Right ventricle myocardium inferior (tissue), 1 donor: ENCODE results near the gene BACH1. TPM values are rescaled to one million over a fixed set of nuclear protein-coding genes. Genes with fewer than 3 reads are reported as not detected.

Experiments used
- ATAC-seq: fragments of 200-7000 bp; cut with Tn5 transposase; one replicate; pipeline ENCODE4 v1.9.1; 2020; ENCODE audit warnings: mild to moderate bottlenecking, moderate library complexity
- DNase-seq: peaks from one replicate; pipeline ENCODE4 v3.0.0; 2021; ENCODE audit errors: missing footprints
- intact Hi-C: fragments of 100-400 bp; cut with DNase I; formaldehyde crosslinking; loops from one replicate; pipeline ENCODE4 v1.11.0; 2022
- total RNA-seq: library from RNA; stranded (reverse); fragmentation: NEBNext Ultra II Directional; extraction: Animal tissue kit (Norgen Biotek cat#: 25700); gene quantifications from one replicate; pipeline ENCODE4 v1.2.1, GENCODE V29; 2021
- donor health status: DM: no; HTN: yes; CAD: no; lungs with severe emphysema.

The BACH1 gene
- total RNA-seq, 1 donor from 2014 or later, result 35.5 TPM

DNA sequence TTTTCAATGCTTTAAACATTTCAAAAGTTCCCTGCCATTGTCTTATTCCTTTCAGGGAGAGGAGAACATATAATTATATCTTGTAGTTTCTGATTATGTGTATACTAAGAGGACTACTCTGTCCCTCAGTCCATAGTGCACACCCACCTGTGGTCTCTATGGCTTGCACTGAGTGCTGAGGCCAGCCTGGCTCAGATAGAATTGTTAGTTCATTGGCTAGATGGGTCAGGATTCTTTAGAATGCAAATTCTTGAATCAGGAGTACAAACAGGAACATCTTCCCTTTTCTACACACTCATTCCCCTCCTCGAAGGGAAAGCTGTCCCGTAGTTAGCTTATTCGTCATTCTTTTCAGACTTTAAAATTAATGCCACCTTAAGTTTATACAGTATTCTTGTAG, 8.2 kb downstream of the BACH1 start:
- DNase-seq (no peak), ATAC-seq (no peak)
- intact Hi-C loops, result no loop called here

DNA sequence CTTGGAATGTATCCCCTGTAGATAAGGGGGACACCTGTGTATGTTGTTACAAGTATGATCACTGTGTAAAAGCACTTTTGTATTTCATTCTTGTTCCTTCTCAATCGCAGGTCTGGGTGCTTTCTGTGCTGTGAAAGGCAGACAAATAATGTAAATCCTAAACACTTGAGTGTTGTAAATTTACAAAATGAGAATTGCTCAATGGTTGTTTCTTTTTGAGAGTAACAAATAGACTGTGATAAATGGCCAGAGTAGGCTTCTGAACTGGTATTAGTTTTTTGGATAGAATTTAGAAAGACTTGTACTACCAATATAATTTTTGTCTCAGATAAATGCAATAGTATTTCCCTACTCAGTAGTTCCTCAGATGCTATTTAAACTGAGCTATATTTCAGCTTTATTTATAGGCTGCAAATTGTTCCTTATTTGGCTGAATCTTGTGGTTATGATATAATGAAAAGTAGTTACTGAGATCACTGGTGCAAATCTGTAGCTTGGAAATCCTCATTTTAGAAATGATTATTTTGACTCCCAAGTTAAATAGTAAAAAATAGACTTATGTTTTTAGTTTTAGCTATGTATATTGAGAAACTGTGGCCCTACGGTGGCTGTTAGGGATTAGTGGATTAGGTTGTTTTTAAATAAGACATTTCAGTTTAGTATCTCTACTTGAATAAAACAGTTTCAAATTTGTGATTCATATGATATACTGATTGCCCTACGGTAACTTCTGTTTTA, 9.2 kb downstream of the BACH1 start:
- no peak for DNase-seq
- intact Hi-C loops, result no loop called here
- ATAC-seq, result no peak

DNA sequence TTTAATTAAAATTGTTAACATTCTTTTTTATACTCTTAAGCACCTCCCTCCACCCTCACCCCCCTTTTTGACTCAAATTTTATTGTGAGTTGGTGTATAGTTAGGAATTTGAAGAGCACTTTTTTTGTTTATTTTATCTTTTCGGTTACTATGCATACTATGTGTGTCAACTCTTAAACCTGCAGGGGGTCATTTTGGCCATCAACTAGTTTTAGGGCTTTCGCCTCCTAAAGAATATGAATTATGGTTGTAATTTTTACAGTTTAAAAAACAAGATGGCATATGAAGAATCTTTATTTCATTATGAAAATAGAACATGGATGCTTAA, 9.7 kb downstream of the BACH1 start:
- ATAC-seq, result no peak
- intact Hi-C loops, result no loop called here
- DNase-seq, result no peak

DNA sequence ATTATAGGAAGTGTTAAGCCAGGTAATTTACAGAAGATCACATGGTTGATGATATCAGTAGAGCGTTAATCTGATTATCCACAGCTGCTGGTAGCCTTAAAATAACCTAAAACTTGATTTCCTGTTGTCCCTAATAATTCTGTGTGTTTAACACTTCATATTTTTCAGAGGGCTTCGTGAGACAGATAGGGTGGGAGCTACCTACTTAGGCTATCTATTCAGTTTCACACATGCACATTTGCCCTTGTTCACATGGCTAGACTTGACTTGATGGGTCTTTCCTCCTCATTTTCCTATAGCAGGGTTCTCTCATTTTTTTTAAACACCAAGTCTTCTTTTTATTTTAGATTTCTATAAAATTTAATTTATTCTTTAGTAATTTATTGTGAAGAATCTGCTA, 11.0 kb downstream of the BACH1 start:
- intact Hi-C loops, result no loop called here

DNA sequence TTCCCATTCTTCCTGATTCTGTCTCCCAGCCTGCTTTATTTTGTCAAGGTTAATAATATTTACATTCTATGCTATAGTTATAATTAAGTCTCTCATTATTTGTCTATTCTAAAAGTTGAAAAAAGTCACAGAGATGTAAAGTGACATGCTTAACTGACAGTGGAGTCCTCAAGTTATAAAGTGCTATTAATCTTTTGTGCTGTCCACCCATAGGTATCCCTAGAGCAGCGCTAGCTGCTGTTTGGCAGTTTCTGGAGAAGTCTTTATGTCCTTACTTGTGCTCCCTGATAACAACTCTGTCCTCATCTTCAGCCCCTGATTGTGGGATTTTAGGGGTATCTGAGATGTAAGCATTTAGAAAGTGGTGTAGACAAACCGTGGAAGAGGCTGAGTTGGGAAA, 13.1 kb downstream of the BACH1 start:
- ATAC-seq (no peak), DNase-seq (no peak)
- intact Hi-C loops, result no loop called here

More for the DNA sequence above, 11.0 kb downstream of the BACH1 start:
- no peak for ATAC-seq
- no peak for DNase-seq

DNA sequence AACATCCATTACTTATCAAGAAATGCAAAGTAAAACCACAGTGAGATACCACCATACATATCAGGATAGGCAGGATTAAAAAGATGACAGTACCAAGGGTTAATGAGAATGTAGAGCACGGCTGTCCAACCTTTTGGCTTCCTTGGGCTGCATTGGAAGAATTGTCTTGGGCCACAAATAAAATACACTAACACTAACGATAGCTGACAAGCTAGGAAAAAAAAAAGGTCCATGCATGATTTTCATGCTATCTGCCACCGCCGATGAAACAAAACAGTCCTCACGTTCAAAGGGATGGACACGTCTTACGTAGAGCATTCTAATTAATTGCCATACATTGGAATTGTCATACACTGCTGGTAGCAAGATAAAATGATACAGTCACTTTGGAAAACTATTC, 14.3 kb downstream of the BACH1 start:
- DNase-seq (no peak), ATAC-seq (no peak)
- intact Hi-C loops, result no loop called here

DNA sequence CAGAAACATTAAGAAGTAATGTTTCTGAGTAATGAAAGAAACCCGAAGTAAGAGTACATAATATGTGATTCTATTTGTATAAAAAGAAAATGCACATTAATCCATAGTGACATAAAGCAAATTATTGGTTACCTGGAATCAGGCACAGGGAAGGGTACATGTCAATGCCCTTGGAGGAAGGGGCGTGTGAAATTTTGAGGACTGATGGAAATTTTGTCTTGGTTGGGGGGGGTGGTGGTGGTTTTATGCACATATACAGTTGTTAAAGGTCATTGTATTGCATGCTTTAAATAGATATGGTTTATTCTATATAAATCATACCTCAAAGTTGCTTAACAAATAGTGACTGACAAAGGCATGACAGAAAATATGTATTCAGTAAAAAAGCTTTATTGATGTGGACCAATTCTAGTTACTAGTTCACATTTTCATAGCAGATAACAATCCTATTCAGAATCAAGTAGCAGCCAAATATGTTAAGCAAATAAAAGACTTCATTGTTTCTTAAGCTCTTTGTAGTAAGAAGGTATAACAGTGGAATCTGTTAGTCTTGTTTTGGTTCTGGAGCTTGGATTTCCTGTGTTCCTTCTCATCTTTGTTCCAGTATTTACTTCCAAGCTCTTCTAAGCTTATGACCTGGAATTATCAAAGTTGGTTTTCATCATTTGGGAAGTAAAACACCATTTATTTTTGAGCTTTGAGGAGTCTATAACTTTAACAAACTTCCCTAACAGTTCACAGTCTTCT, 15.1 kb downstream of the BACH1 start:
- no peak for ATAC-seq
- DNase-seq, result no peak
- intact Hi-C loops, result no loop called here

DNA sequence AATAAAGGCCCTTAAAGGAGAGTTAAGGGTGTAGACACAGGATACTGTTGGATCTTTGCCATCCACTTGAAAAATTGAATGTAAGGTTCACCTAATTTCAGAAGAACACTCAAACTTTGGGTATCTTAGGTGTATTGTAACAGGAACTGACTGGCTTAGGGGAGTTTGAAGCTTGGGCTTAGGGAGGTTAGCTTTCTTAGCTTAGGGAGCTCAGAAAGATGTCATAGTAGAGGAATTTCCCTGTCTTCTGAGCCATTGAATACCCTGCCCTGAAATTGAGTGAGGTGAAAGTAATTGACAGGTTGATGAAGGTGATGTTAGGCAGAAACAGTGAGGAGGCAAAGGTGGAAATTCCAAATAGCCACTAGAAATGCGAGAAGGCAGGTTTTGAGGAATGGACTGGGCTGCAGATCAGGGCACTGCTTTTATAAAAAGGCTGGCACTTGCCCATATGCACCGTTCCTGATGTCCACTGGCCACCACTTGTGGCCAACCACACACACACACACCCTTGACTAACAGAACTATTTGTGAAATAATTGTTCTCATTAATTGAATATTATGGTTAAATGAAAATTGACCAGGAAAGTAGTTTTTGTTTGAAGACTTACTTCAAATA, 16.5 kb downstream of the BACH1 start:
- DNase-seq, result no peak
- intact Hi-C loops, result no loop called here
- no peak for ATAC-seq

DNA sequence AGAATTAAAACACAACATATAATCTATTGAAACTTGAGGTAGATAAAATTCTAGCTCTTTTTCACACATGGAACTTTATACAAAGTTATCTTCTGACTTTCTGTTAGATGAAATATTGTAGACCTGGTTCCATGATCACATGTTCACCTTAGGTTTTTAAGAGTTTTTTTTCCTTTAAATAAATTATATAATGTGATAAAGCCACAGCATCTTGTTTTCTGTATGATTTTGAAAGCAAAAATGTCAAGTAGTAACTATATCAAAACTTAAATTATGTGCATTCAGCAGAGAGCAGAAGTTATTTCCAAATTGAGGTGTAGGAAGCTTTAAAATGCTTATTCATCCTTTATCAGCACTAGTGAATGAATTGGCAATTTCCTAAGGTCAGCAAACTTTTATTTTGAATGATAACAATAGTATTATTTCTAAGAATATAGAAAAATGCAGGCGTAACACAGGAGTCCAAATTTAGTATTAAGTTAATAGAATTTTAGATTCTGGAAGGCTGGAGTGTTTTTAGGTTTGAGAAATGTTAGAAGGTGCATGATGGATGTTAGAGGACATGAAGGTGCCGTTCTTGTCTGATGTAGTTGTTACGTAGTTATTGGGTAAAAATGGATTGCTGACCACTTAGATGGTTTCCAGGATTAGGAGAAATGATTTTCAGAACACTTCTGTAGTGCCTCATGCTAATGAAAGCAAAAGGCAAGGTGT, 17.5 kb downstream of the BACH1 start:
- DNase-seq (no peak), ATAC-seq (no peak)
- intact Hi-C loops, result no loop called here

DNA sequence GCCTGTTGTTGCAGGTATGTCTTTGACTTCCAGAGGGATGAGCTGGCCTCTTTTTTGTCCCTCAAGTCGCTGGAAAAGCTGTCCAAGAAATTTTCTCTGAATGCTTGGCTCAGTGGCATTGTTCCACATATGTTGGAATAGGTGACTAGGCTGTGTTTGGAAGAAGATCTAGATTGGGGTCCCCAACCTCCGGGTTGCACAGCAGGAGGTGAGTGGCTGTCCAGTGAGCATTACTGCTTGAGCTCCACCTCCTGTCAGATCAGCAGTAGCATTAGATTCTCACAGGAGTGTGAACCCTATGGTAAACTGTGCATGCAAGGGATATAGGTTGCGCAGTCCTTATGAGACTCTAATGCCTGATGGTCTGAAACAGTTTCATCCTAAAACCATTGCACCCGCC, 18.1 kb downstream of the BACH1 start:
- intact Hi-C loops, result no loop called here
- ATAC-seq (no peak), DNase-seq (no peak)

DNA sequence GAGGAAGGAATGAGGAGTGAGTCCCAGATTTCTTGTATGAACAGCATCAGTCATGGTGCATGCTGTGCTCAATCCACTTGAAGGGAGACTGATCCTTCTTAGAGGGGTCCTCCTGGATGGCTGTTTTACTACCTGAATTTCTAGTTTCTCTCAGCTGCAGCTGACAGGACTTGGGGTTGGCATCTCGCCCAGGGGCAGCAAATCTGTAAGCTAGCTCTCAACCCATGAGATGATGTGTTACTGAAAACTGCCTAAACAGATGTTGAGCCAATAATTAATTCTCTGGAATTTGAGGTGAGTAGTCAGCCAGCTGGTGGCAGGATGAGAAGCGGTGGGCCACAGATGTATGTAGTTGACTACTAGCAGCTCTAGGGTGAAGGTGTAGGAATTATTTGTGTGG, 19.6 kb downstream of the BACH1 start:
- intact Hi-C loops, result no loop called here
- no peak for DNase-seq
- ATAC-seq, result no peak

DNA sequence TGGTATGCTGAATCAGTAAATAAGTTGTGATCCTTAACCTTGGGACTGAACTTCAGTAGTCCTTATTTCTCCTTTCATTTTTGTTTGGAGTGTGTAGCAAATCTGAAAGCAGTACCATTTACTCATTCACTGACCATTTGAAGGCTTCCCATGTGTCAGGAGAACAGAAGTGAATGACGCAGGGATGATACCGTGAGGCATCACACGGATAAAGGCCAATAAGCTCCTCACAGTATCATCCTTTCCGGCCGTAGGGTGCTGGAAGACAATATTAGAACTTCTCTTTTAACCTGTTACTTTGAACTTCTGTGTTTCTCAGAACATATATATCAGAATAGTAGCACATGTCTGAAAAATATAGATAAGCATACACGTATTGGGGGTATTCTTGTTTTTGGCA, 21.3 kb downstream of the BACH1 start:
- intact Hi-C loops, result no loop called here
- no peak for DNase-seq
- no peak for ATAC-seq

DNA sequence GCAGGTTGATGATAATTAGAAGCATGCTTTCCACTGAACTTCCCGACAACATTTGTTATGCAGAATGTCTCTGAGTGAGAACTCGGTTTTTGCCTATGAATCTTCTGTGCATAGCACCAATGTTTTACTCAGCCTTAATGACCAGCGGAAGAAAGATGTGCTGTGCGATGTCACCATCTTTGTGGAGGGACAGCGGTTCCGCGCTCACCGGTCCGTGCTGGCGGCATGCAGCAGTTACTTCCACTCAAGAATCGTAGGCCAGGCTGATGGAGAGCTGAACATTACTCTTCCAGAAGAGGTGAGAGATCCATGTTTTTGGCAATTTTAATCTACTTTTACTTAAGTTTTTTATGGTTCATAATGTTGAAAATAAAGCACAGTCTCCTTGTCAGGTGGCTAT, 22.5 kb downstream of the BACH1 start:
- intact Hi-C loops, result no loop called here
- DNase-seq, result no peak
- ATAC-seq, result no peak

DNA sequence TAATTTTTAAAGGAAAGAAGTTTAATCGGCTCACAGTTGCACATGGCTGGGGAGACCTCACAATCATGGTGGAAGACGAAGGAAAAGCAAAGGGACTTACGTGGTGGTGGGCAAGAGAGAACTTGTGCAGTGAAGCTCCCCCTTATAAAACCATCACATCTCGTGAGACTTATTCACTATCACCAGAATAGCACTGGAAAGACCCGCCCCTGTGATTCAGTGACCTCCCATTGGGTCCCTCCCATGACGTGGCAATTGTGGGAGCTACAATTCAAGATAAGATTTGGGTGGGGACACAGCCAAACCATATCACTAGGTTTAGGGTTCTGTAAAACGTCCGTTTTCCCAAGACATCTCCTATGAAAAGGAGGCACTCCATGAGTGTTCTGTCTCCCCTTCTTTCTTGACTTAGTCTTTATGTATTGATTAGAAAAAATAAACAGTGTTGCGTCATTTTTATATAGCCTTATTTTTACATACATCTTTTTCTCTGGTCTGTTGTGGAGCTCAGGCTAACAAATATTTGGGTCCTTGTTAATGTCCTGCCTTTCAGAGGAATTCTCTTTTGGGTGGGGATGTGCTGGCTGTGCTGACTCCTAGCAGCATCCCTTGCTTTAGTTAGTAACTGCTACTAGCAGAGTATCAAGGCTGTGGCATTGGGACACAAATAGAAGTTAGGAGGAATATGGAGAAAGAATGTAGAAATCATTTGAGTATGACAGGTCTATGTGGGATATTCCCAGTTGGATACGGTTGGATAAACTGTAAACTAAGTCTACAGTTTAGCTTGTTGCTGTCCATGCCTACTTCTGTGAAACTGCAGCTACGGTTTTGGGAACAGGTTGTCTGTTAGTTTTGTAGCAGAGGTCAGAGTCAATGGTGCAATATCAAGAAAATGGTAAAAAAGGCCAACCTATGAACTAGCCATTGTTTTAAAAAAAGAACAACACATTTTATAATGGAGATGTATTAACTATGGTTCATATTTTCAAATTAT, 23.5 kb downstream of the BACH1 start:
- intact Hi-C loops, result no loop called here
- ATAC-seq, result no peak

DNA sequence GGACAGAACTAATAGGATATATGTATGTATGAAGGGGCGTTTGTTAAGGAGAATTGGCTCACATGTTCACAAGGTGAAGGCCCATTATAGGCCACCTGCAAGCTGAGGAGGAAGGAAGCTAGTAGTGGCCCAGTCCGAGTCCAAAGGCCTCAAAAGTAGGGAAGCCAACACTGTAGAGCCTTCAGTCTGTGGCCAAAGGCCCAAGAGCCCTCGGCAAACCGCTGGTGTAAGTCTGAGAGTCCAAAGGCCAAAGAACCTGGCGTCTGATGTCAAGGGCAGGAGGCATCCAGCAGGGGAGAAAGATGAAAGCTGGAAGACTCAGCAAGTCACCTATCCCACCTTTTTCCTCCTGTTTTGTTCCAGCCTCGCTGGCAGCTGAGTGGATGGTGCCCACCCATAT, 24.5 kb downstream of the BACH1 start:
- intact Hi-C loops, result no loop called here
- no peak for DNase-seq
- ATAC-seq, result no peak

More for the DNA sequence above, 23.5 kb downstream of the BACH1 start:
- no peak for DNase-seq

DNA sequence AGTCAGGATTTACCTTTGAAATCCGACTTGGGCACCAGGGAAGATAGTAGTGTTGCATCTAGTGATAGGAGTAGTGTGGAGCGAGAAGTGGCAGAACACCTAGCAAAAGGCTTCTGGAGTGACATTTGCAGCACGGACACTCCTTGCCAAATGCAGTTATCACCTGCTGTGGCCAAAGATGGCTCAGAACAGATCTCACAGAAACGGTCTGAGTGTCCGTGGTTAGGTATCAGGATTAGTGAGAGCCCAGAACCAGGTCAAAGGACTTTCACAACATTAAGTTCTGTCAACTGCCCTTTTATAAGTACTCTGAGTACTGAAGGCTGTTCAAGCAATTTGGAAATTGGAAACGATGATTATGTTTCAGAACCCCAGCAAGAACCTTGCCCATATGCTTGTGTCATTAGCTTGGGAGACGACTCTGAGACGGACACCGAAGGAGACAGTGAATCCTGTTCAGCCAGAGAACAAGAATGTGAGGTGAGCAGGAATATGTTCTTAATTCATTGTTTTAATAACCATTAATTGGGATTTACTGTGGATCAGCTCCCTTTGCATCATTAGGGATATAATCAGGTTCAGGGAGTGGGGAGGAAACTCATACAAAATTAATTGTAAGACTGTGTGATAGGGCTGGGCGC, 28.3 kb downstream of the BACH1 start:
- ATAC-seq (no peak), DNase-seq (no peak)
- intact Hi-C loops, result no loop called here

DNA sequence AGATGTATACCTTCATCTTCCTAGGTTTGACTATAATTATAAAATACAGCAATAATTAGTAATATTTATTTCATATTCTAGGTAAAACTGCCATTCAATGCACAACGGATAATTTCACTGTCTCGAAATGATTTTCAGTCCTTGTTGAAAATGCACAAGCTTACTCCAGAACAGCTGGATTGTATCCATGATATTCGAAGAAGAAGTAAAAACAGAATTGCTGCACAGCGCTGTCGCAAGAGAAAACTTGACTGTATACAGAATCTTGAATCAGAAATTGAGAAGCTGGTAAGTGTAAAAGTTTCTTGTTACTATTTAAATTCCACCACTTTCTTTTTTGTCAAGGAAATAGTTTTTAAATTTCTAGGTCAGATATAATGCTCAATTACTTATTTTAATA, 30.7 kb downstream of the BACH1 start:
- intact Hi-C loops, result no loop called here
- no peak for ATAC-seq
- no peak for DNase-seq

DNA sequence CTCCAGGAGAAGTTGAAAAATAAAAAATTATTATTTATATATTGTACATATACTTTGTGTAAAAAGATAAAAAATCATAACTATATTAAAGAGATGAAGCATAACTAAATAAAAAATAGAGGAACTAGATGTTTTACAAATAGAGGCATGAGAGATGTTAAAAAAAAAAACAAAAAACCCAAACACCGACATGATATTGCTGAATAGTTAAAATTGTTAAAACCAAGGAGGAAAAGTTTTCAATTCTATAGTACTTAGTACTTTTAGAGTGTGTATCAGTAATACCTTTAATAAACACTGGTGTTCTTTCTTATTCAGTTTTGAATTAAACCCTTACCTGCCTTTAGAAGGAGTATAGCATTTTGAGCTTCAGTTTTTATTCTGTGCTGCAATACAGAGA, 32.1 kb downstream of the BACH1 start:
- intact Hi-C loops, result no loop called here
- ATAC-seq, result no peak

More for the DNA sequence above, 32.1 kb downstream of the BACH1 start:
- DNase-seq, result no peak
